K562 (cell line): ENCODE results near the gene AAK1. TPM values are rescaled to one million over a fixed set of nuclear protein-coding genes. Genes with fewer than 3 reads are reported as not detected.
A peak's percentile ranks its signal among the peaks of the same experiment; 100 is the strongest.

ENCODE experiments used
- CBX5 ChIP-seq: IDR thresholded peaks from 2 replicates; pipeline ENCODE4 v1.6.1; 2014; ENCODE audit warnings: low read depth, borderline replicate concordance
- MAZ ChIP-seq, 2 experiments: fragments of 450-650 bp in 1 of 2; sonication (generic) in 1 of 2; formaldehyde crosslinking; IDR thresholded peaks in 1 of 2; conservative IDR thresholded peaks in 1 of 2; 2 replicates each; pipeline versions ENCODE4 v1.4.0 to v1.5.0; 2020; ENCODE audit warnings: mild to moderate bottlenecking in 1 of 2, missing genetic modification reagents in 1 of 2
- PYGO2 ChIP-seq: fragments of 450-650 bp; IDR thresholded peaks from 2 replicates; pipeline ENCODE4 v1.6.1; 2016; ENCODE audit warnings: mild to moderate bottlenecking, missing genetic modification characterization, moderate library complexity, missing compliant biosample characterization
- SMARCB1 ChIP-seq: IDR thresholded peaks from 2 replicates; pipeline ENCODE4 v1.6.1; 2011; ENCODE audit warnings: improper control_type of control experiment, low read depth; ENCODE audit not compliant: insufficient read length
- SRF ChIP-seq, 2 experiments: fragments of 250-450, 450-650 bp in 1 of 2; sonication (Bioruptor Pico) in 1 of 2; sonication (generic) in 1 of 2; formaldehyde crosslinking; IDR thresholded peaks; 2 replicates each; pipeline versions ENCODE4 v1.5.0 to v1.5.1; 2020 to 2022; ENCODE audit warnings: mild to moderate bottlenecking in 1 of 2, missing genetic modification reagents in 1 of 2
- ZNF24 ChIP-seq: fragments of 450-650 bp; IDR thresholded peaks from 2 replicates; pipeline ENCODE4 v1.6.1; 2016
- polyA plus RNA-seq, 8 experiments: library from polyadenylated mRNA; depleted of rRNA in 4 of 8; stranded (reverse) in 5 of 8; unstranded in 3 of 8; fragments of >200 nt; fragmentation: Nextera tagmentation in 2 of 8; fragmentation: Illumina TruSeq in 1 of 8; extraction: Ambion mirVana in 2 of 8; extraction: Trizol in 1 of 8; gene quantifications; 2 replicates each; pipeline versions ENCODE4 v1.2.1 to v1.2.3, GENCODE V29; 2011 to 2014; ENCODE audit warnings: inconsistent platforms in 1 of 8, missing spikeins in 1 of 8
- total RNA-seq, 7 experiments: library from RNA; depleted of rRNA in 6 of 7; stranded (reverse); fragments of >200 nt in 6 of 7; fragmentation: Illumina TruSeq in 2 of 7; extraction: Trizol in 2 of 7; gene quantifications; 2 replicates each; pipeline versions ENCODE4 v1.2.1 to v1.2.3, GENCODE V29; 2011 to 2021; ENCODE audit warnings: low replicate concordance in 1 of 7
- TF ChIP-seq, protein P1 (sequence below), 2 experiments: fragments of 450-650 bp in 1 of 2; sonication (generic) in 1 of 2; formaldehyde crosslinking in 1 of 2; IDR thresholded peaks; 2 replicates each; pipeline versions ENCODE4 v1.7.1 to v1.9.0; 2016 to 2022; ENCODE audit warnings: inconsistent platforms in 1 of 2, mild to moderate bottlenecking in 1 of 2, missing genetic modification reagents in 1 of 2
- TF ChIP-seq, protein P2 (sequence below): fragments of 250-450 bp; sonication (Bioruptor Pico); IDR thresholded peaks from 2 replicates; pipeline ENCODE4 v1.5.0; 2021
- TF ChIP-seq, protein P3 (sequence below): sonication (generic); formaldehyde crosslinking; IDR thresholded peaks from 2 replicates; pipeline ENCODE4 v1.8.1; 2023; ENCODE audit warnings: missing genetic modification reagents, mild to moderate bottlenecking, borderline replicate concordance

The AAK1 gene
- total and polyA plus RNA-seq, 9 of the 15 experiments (the other 6 are each of a cell fraction or from before 2014, with no cell fraction given), result 0.89 to 17.1 (median 6.0) TPM

GRCh38 chr2:69663860-69664259, 20.3 kb upstream of the AAK1 start (continued):
- TF ChIP-seq, protein P1, sequence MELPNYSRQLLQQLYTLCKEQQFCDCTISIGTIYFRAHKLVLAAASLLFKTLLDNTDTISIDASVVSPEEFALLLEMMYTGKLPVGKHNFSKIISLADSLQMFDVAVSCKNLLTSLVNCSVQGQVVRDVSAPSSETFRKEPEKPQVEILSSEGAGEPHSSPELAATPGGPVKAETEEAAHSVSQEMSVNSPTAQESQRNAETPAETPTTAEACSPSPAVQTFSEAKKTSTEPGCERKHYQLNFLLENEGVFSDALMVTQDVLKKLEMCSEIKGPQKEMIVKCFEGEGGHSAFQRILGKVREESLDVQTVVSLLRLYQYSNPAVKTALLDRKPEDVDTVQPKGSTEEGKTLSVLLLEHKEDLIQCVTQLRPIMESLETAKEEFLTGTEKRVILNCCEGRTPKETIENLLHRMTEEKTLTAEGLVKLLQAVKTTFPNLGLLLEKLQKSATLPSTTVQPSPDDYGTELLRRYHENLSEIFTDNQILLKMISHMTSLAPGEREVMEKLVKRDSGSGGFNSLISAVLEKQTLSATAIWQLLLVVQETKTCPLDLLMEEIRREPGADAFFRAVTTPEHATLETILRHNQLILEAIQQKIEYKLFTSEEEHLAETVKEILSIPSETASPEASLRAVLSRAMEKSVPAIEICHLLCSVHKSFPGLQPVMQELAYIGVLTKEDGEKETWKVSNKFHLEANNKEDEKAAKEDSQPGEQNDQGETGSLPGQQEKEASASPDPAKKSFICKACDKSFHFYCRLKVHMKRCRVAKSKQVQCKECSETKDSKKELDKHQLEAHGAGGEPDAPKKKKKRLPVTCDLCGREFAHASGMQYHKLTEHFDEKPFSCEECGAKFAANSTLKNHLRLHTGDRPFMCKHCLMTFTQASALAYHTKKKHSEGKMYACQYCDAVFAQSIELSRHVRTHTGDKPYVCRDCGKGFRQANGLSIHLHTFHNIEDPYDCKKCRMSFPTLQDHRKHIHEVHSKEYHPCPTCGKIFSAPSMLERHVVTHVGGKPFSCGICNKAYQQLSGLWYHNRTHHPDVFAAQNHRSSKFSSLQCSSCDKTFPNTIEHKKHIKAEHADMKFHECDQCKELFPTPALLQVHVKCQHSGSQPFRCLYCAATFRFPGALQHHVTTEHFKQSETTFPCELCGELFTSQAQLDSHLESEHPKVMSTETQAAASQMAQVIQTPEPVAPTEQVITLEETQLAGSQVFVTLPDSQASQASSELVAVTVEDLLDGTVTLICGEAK (IDR thresholded peaks at IDR 0.05), result no peak
- TF ChIP-seq, protein P1 (CRISPR knock-in tag; IDR thresholded peaks at IDR 0.05), result no peak
- TF ChIP-seq MAZ (CRISPR knock-in tag; conservative IDR thresholded peaks at IDR 0.05 in 1 of 2, IDR thresholded peaks at IDR 0.05 in 1 of 2) (no peak), SRF (CRISPR knock-in tag; IDR thresholded peaks at IDR 0.05) (no peak), CBX5 (peak; percentile 65; the same call in 1 of the 2 replicates), SMARCB1 (no peak), PYGO2 (tag) (no peak), ZNF24 (0 out of 2 replicates have a peak, but pooled peaks have one; percentile 37)
- TF ChIP-seq, protein P2, sequence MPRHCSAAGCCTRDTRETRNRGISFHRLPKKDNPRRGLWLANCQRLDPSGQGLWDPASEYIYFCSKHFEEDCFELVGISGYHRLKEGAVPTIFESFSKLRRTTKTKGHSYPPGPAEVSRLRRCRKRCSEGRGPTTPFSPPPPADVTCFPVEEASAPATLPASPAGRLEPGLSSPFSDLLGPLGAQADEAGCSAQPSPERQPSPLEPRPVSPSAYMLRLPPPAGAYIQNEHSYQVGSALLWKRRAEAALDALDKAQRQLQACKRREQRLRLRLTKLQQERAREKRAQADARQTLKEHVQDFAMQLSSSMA, result no peak
- TF ChIP-seq, protein P3, sequence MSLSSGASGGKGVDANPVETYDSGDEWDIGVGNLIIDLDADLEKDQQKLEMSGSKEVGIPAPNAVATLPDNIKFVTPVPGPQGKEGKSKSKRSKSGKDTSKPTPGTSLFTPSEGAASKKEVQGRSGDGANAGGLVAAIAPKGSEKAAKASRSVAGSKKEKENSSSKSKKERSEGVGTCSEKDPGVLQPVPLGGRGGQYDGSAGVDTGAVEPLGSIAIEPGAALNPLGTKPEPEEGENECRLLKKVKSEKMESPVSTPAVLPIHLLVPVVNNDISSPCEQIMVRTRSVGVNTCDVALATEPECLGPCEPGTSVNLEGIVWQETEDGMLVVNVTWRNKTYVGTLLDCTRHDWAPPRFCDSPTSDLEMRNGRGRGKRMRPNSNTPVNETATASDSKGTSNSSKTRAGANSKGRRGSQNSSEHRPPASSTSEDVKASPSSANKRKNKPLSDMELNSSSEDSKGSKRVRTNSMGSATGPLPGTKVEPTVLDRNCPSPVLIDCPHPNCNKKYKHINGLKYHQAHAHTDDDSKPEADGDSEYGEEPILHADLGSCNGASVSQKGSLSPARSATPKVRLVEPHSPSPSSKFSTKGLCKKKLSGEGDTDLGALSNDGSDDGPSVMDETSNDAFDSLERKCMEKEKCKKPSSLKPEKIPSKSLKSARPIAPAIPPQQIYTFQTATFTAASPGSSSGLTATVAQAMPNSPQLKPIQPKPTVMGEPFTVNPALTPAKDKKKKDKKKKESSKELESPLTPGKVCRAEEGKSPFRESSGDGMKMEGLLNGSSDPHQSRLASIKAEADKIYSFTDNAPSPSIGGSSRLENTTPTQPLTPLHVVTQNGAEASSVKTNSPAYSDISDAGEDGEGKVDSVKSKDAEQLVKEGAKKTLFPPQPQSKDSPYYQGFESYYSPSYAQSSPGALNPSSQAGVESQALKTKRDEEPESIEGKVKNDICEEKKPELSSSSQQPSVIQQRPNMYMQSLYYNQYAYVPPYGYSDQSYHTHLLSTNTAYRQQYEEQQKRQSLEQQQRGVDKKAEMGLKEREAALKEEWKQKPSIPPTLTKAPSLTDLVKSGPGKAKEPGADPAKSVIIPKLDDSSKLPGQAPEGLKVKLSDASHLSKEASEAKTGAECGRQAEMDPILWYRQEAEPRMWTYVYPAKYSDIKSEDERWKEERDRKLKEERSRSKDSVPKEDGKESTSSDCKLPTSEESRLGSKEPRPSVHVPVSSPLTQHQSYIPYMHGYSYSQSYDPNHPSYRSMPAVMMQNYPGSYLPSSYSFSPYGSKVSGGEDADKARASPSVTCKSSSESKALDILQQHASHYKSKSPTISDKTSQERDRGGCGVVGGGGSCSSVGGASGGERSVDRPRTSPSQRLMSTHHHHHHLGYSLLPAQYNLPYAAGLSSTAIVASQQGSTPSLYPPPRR, result no peak
